HG03135 (cell line): ENCODE data around the gene SRD5A2.
"Not testable (repeated sequence)": the region's sequence is repeated elsewhere in the genome, so short reads cannot be mapped to it uniquely, and the experiment has no call there.

Experiments used
- ATAC-seq: cut with Tn5 transposase; IDR thresholded peaks from one replicate; pipeline ENCODE4 v1.9.1; 2021; ENCODE audit warnings: mild to moderate bottlenecking, moderate library complexity; ENCODE audit not compliant: unreplicated experiment

The SRD5A2 gene

DNA sequence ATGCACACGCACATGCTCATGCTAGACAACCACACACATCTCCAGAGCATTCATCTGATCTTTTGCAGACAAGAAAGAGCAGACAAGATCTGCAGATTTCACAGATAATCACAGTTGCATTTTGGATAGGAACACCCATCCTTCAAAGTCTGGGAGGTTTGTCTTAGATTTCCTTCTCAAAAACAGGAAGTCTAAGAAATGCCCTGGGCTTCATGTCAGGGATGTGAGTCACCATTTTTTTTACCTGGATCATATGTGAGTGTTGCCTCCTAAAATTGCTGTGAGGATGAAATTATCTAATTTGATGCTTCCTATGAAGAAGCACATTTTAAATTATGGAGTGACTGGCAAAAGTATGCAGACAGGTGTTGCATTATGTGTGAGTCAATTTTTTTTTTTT lies 46.1 kb downstream of the SRD5A2 start:
- no peak for ATAC-seq

- ATAC-seq, result no peak
These were observed 47.7 kb downstream of the SRD5A2 start for GRCh38 chr2:31533036-31533435.

DNA sequence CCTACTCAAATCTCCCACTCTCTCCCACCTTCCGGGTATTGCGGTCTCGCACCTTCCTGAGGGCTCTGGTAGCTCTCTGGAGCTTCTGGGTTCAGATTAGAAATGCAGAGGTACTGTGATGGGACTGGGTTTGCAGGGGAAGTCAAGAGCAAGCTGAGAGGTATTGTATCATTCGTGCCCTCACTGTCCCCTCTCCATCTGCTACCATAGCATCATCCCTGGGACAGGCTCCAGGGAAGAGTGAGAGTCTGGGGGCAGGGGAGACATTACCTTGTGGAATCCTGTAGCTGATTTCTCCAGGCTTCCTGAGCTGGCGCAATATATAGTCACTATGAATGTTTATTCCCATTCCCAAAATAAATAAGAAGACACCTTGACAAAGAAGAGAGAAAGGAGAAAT lies 49.6 kb downstream of the SRD5A2 start:
- no peak for ATAC-seq

DNA sequence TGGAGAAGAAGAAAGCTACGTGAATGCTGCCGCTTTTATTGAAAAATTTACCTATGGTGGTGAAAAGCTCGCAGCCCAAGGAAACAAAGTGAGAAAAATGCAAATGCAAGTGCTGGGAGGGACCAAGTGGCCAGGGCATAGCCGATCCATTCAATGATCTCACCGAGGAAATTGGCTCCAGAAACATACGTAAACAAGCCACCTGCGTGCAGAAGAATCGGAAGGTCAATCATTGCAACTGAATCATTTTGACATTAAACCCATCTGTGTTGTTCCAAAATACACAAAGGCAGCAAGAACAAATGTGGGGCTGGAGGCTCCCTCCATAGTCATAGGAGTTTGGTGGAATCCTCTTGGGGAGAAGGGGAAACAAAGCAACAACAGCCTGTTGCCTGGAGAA lies 51.5 kb downstream of the SRD5A2 start:
- ATAC-seq, result no peak

GRCh38 chr2:31528823-31529222 lies 51.9 kb downstream of the SRD5A2 start:
- ATAC-seq, result no peak

- ATAC-seq, result no peak
These were observed 53.6 kb downstream of the SRD5A2 start for GRCh38 chr2:31526946-31527732.

DNA sequence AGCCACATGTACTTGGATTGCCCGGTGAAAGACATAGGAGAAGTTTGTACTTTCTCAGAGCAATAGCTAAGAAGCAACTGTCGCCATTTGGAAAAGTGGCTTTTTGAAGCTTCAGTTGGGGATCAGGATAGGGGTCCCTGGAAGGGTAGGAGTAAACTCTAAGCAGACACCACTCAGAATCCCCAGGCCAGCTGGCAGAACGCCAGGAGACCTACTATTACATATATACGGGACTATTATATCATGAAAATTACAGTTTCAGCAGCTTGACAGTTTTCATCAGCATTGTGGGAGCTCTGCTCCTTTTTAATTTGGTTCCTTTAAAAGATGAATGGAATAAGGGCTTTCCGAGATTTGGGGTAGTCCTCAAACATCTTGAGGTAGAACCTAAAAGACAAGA lies 54.9 kb downstream of the SRD5A2 start:
- no peak for ATAC-seq

GRCh38 chr2:31524592-31524991 lies 56.1 kb downstream of the SRD5A2 start:
- no peak for ATAC-seq

- no peak for ATAC-seq
These were observed 56.8 kb downstream of the SRD5A2 start for GRCh38 chr2:31523871-31524492.

DNA sequence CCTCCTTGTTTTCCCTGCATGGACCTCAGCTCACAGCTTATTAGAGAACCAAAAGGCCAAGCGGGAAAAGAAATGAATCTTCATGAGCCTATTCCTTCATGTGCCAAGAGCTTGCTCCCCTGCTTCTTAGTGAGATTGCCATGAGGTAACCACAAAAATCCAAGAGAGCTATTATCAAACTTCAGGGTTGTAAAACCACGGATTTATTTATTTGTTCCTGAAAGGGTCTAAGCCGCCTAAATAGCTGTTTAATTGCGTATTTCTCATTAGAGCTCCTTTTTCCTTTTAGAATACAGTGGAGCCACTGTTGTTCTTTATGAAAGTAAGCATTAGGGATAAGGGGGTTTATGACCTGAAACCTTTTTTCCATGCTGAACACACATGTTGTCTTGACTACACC lies 58.0 kb downstream of the SRD5A2 start:
- no peak for ATAC-seq

DNA sequence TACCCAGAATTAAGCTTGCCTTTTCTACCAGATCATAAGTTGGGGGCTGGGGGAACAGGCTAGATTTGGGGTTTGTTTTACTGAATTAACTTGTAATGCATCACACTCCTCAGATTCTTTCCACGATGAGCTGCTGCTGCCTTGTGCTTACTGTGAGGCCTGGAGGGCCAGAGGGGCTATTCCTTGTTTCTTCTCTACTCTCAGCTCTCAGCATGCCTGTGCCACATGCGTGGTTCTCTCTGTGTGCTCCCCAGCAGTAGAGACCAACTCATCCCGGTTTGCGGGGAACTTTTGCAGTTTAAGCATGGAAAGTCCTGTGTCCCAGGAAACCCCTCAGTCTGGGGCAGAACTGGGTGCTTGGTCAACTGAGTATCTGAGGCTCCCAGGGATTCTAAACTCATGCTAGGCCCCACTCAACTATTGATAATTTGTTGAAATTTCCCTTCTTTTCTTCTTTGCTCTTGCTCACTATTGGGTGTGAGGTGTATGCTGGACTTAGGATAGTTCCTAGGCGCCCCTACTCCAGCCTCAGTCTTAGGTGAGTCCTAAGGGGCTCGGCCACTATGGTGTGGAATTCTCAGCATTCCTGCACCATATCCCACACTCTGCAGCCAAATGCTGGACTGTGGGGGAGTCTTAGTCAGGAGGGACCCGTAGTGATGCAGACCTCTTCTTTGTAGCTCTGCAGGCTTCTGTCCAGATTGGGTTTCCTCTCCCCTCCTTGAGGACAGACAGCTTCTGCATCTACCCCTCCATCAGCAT lies 63.1 kb downstream of the SRD5A2 start:
- no peak for ATAC-seq

DNA sequence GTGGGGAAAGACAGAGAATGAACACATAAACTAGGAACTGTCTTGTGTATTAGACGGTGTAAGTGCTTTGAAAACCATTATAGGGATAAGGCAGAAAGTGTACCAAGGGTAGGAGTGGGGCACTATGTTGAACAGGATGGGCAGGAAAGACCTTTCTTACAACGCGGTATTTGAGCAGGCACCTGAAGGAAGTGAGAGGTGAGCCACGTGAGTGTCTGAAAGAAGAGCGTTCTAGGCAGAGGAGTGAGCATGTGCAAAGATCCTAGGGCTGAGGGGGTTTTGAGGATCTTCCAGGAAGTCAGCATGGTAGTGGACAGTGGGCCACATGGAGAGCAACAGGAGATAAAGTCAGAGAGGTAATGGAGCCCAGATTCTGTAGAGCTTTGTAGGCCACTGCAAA lies 65.2 kb downstream of the SRD5A2 start:
- no peak for ATAC-seq

GRCh38 chr2:31513553-31513952 lies 67.2 kb downstream of the SRD5A2 start:
- ATAC-seq, result no peak

DNA sequence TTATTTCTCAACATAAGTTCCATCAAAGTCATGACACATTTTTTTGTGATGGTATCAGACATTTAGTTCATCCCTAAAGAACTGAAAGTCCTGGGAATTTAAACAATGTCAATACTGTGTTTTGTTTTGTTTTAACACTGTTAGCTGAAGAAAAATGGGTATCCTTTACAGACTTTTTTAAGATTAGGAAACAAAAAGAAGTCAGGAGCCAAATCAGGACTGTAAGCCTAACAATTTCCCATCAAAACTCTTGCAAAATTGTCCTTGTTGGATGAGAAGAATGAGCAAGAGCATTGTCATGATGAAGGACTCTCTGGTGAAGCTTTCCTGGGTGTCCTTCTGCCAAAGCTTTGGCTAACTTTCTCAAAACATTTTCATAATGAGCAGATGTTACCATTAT lies 69.4 kb downstream of the SRD5A2 start:
- ATAC-seq, result no peak

DNA sequence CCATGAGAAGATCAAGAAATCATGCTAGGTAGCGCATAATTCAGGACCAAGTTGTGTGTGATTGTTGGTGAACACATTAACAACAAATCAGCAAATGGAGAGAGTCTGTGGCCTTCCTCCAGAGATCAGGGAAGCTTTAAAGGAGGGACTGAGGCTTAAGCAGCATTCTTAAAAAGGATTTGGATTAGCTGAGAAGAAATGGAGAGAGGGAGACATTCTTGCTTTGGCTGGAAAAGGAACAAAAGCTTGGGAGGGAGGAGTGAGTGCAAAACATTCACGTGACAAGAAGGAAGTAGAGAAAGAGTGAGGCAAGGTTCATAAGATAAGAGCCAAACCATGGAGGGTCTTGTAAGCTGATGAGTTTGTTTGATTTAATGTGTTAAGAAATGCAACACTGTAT lies 75.6 kb downstream of the SRD5A2 start:
- no peak for ATAC-seq

- ATAC-seq, result no peak
These were observed 76.4 kb downstream of the SRD5A2 start for GRCh38 chr2:31504311-31504710.

GRCh38 chr2:31496451-31496874 lies 84.3 kb downstream of the SRD5A2 start:
- ATAC-seq, result not testable (repeated sequence)

DNA sequence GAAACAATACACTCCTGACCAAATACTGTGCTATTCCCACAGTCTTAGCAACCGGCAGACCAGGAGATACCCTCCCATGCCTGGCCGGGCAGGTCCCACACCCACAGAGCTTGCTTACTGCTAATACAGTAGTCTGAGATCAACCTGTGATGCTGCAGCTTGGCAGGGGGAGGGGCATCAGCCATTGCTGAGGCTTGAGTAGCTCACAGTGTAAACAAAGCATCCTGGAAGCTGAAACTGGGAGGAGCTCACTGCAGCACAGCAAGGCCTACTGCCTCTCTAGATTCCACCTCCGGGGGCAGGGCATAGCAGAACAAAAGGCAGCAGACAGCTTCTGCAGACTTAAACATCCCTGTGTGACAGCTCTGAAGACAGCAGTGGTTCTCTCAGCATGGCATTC lies 91.4 kb downstream of the SRD5A2 start:
- ATAC-seq, result not testable (repeated sequence)

DNA sequence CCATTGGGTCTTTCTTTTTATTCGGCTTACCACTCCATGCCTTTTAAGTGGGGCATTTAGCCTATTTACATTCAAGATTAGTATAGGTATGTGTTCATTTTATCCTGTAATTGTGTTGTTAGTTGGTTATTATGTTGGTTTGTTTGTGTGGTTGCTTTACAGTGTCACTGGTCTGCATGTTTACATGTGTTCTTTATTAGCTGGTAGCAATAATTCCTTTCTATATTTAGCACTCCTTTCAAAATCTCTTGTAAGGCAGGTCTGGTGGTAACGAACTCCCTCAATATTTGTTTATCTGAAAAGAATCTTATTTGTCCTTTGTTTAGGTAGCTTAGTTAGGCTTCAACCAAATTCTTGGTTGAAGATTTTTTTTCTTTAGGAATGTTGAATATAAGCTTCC lies 97.5 kb downstream of the SRD5A2 start:
- no peak for ATAC-seq

DNA sequence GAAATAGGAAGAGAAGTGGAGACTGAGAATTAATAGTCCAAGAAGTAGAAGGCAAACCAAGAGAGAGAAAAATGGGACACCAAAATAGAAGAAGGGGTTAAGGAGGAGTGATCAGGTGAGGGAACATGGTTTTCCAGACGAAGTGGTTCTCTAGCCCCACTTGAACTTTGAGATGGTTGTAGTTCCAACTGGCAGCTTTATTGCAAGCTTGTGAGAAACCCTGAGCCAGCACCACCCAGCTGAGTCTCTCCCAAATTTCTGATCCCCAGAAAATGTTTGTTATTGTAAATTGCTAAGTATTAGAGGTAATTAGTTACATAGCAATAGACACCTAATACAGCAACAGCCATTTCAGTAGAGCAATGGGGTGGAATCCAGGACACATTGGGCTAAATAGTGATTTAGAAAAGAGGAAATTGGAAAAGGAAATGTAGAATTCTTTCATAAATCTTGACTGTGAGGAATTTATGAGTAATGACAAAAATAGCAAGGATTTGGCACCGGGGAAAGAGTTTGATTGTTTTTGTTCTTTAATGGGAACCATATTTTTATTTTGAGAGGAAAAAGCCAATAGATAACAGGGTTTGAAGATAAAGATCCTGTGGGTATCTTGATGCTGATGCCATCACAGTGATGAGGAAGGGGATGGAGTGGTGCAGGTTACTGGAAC lies 104.1 kb downstream of the SRD5A2 start:
- ATAC-seq, result no peak

DNA sequence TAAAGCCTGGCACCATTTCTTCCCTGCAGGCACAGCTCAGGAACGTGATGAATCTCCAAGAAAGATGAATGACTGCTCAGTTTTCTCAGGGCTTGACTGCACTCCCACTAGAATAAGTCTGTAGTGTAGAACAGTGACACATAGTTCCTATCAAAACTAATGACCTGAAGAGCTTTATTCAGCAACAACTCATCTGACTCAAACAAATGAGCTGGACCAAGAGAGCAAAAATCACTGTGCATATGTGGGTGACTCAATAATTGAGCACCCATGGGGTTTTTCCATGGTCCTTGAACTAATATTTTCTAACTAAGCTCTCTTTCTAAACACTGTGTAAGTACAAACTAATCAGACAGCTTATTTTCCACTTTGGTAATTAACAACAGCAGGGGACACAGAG lies 105.0 kb downstream of the SRD5A2 start:
- no peak for ATAC-seq
